Left cardiac atrium (tissue), 4 donors: Measurements from ENCODE around the gene ALG9. TPM values are rescaled to one million over a fixed set of nuclear protein-coding genes. Genes with fewer than 3 reads are reported as not detected.

Experiments
- ATAC-seq, 2 donors: fragments of 200-7000 bp; cut with Tn5 transposase; one replicate each; pipeline ENCODE4 v1.9.1; 2020; ENCODE audit warnings: mild to moderate bottlenecking in 2 of 2, moderate library complexity in 2 of 2
- DNase-seq: peaks from one replicate; pipeline ENCODE4 v3.0.0-alpha.2; 2020
- intact Hi-C, 2 donors: fragments of 100-400 bp; cut with DNase I; formaldehyde crosslinking; loops; one replicate each; pipeline versions ENCODE4 v1.14.1 to v1.15.1; 2022 to 2023
- total RNA-seq, 2 donors: library from RNA; stranded (reverse); fragmentation: NEBNext Ultra II Directional; extraction: Animal tissue kit (Norgen Biotek cat#: 25700); gene quantifications; one replicate each; pipeline ENCODE4 v1.2.1, GENCODE V29; 2021
- donor health status: DM: no; HTN: yes; CAD: no.
- donor health status: DM: no; HTN: yes; CAD: no; lungs with severe emphysema.
- donor health status: DM: yes; HTN: yes; CAD: no.
- donor health status: Dilated cardiomyopathy.

The ALG9 gene
- total RNA-seq, 2 donors from 2014 or later, result 31.5 to 116 TPM

GRCh38 chr11:111841370-111842053, 29.9 kb downstream of the ALG9 start:
- ATAC-seq, result peak; percentile 90
- intact Hi-C loops, result loop anchor here (2.0 to 10.0 kb wide), 7 partner anchors 64 to 387 kb away; partner anchors contain the start of gene SIK2 (in 1 of the 2)

GRCh38 chr11:111840143-111840542, 31.2 kb downstream of the ALG9 start:
- DNase-seq (no peak), ATAC-seq (no peak)
- intact Hi-C loops, result loop anchor here (2.0 to 10.0 kb wide), 6 partner anchors 63 to 385 kb away; partner anchors contain the start of gene SIK2 (in 1 of the 2)

More at GRCh38 chr11:111841370-111842053, 29.9 kb downstream of the ALG9 start:
- peak; percentile 91 for DNase-seq

- intact Hi-C loops, result no loop called here
- no peak for ATAC-seq
- no peak for DNase-seq
These were observed 33.3 kb downstream of the ALG9 start for GRCh38 chr11:111838054-111838453.

- no peak for ATAC-seq
- intact Hi-C loops, result no loop called here
- DNase-seq, result no peak
These were observed 34.0 kb downstream of the ALG9 start for GRCh38 chr11:111837366-111837891.

GRCh38 chr11:111836721-111837120, 34.7 kb downstream of the ALG9 start:
- DNase-seq, result no peak
- intact Hi-C loops, result no loop called here
- no peak for ATAC-seq

GRCh38 chr11:111836162-111836561, 35.2 kb downstream of the ALG9 start:
- intact Hi-C loops, result no loop called here
- DNase-seq (no peak), ATAC-seq (peak in 1 of 2 donors; percentile 58)

GRCh38 chr11:111835665-111836064, 35.7 kb downstream of the ALG9 start:
- ATAC-seq (no peak), DNase-seq (no peak)
- intact Hi-C loops, result no loop called here

- DNase-seq, result no peak
- intact Hi-C loops, result loop anchor here in 1 of 2 donors (5.0 kb wide), 1 partner anchor 52 kb away; no protein-coding TSS in a partner anchor
- ATAC-seq, result no peak
These were observed 36.8 kb downstream of the ALG9 start for GRCh38 chr11:111834432-111835163.

- ATAC-seq (peak in 1 of 2 donors; percentile 71), DNase-seq (no peak)
- intact Hi-C loops, result loop anchor here in 1 of 2 donors (5.0 kb wide), 1 partner anchor 51 kb away; no protein-coding TSS in a partner anchor
These were observed 37.9 kb downstream of the ALG9 start for GRCh38 chr11:111833524-111833923.

GRCh38 chr11:111829185-111829968, 42.0 kb downstream of the ALG9 start:
- no peak for DNase-seq
- no peak for ATAC-seq
- intact Hi-C loops, result no loop called here

- no peak for ATAC-seq
- DNase-seq, result no peak
- intact Hi-C loops, result no loop called here
These were observed 44.9 kb downstream of the ALG9 start for GRCh38 chr11:111826322-111826950.

- intact Hi-C loops, result no loop called here
- no peak for ATAC-seq
These were observed 47.8 kb downstream of the ALG9 start for GRCh38 chr11:111823629-111824028.

GRCh38 chr11:111823131-111823530, 48.2 kb downstream of the ALG9 start:
- intact Hi-C loops, result no loop called here
- DNase-seq (no peak), ATAC-seq (no peak)

More at GRCh38 chr11:111823629-111824028, 47.8 kb downstream of the ALG9 start:
- DNase-seq, result no peak

- intact Hi-C loops, result loop anchor here in 1 of 2 donors (2.0 kb wide), 1 partner anchor 31 kb away; no protein-coding TSS in a partner anchor
- peak in 1 of 2 donors; percentile 31 for ATAC-seq
- DNase-seq, result peak; percentile 33
These were observed 51.5 kb downstream of the ALG9 start for GRCh38 chr11:111819829-111820237.

- peak; percentile 87 to 88 for ATAC-seq
- intact Hi-C loops, result loop anchor here in 1 of 2 donors (2.0 kb wide), 1 partner anchor 30 kb away; no protein-coding TSS in a partner anchor
- peak; percentile 55 for DNase-seq
These were observed 52.1 kb downstream of the ALG9 start for GRCh38 chr11:111819161-111819828.

- DNase-seq (no peak), ATAC-seq (no peak)
- intact Hi-C loops, result no loop called here
These were observed 55.9 kb downstream of the ALG9 start for GRCh38 chr11:111815489-111815888.

GRCh38 chr11:111814557-111815320, 56.6 kb downstream of the ALG9 start:
- ATAC-seq, result no peak
- no peak for DNase-seq
- intact Hi-C loops, result no loop called here
